Measurements from ENCODE around the gene WDTC1. TPM values are rescaled to one million over a fixed set of nuclear protein-coding genes. Genes with fewer than 3 reads are reported as not detected.

The WDTC1 gene
- total and polyA plus RNA-seq, 3 donors from 2014 or later, result 61.4 to 142 (median 69.5) TPM

GRCh38 chr1:27357281-27358037 lies 123.0 kb downstream of the WDTC1 start:
- WGBS, 2 donors, result 26 to 47% methylated on average over 7 to 30 of the region's 40 CpGs
- Histone ChIP-seq H3K4me3 (peak overlapping the region in 1 of 2 donors; percentile 15), H3K27ac (no peak overlapping the region), H3K36me3 (ENCODE audit: low read depth, missing control alignments) (no peaks in the 10 kb centered on the region), H3K9me3 (no peaks in the 10 kb centered on the region), H3K4me1 (no peaks in the 10 kb centered on the region), H3K27me3 (no peaks in the 10 kb centered on the region)
- peak; percentile 82 for DNase-seq
- intact Hi-C loops (cut with DNase I; ENCODE audit: low total_unique reads), result no loop called here
- TF ChIP-seq POLR2A (IDR thresholded peaks at IDR 0.05) (no peak), CTCF (IDR thresholded peaks at IDR 0.05) (peak; percentile 94 to 99 (median 96))

Small RNA genes lying within 50 kb of the gene (small RNA-seq; reads per million reads assigned to genes)
- gene RF00019 (0 reads per million in 2 donors), gene RNU6-48P (0 reads per million in 2 donors), gene SNRPEP7 (0 reads per million in 2 donors)

Other genes with a start within 250 kb of the WDTC1 start
- gene TRNP1, start 240.9 kb upstream of the WDTC1 start, total RNA-seq, result 1 to 10 TPM; 5.7 to 7.7 TPM
- 4.3 TPM for gene TRNP1, start 240.9 kb upstream of the WDTC1 start, polyA plus RNA-seq (ENCODE audit: insufficient read depth, low read depth, low replicate concordance)
- gene TENT5B, start 221.8 kb upstream of the WDTC1 start, total RNA-seq, result 10 to 100 TPM; 10.5 to 10.7 TPM
- gene TENT5B, start 221.8 kb upstream of the WDTC1 start, polyA plus RNA-seq (ENCODE audit: insufficient read depth, low read depth, low replicate concordance), result 10.7 TPM
- gene SLC9A1, start 79.5 kb upstream of the WDTC1 start, total RNA-seq, result 10 to 100 TPM; 16.8 to 26.4 TPM
- gene SLC9A1, start 79.5 kb upstream of the WDTC1 start, polyA plus RNA-seq (ENCODE audit: insufficient read depth, low read depth, low replicate concordance), result 33.5 TPM
- gene TMEM222, start 87.5 kb downstream of the WDTC1 start, total RNA-seq, result 10 to 100 TPM; 41.4 to 67.5 TPM
- 81.6 TPM for gene TMEM222, start 87.5 kb downstream of the WDTC1 start, polyA plus RNA-seq (ENCODE audit: insufficient read depth, low read depth, low replicate concordance)
- 1 to 10 TPM; 2.3 to 5.4 TPM for gene SYTL1, start 107.4 kb downstream of the WDTC1 start, total RNA-seq
- gene SYTL1, start 107.4 kb downstream of the WDTC1 start, polyA plus RNA-seq (ENCODE audit: insufficient read depth, low read depth, low replicate concordance), result 6.0 TPM
- gene MAP3K6, start 132.3 kb downstream of the WDTC1 start, total RNA-seq, result 10 to 100 TPM; 18.8 to 31.7 TPM
- gene MAP3K6, start 132.3 kb downstream of the WDTC1 start, polyA plus RNA-seq (ENCODE audit: insufficient read depth, low read depth, low replicate concordance), result 18.4 TPM
- gene FCN3, start 140.2 kb downstream of the WDTC1 start, total RNA-seq, result 1 to 10 TPM; 3.6 to 6.9 TPM
- gene FCN3, start 140.2 kb downstream of the WDTC1 start, polyA plus RNA-seq (ENCODE audit: insufficient read depth, low read depth, low replicate concordance), result 0.54 TPM
- 1 to 10 TPM in 1 of 2 donors, under 1 TPM in 1; 0.24 to 1.5 TPM for gene CD164L2, start 148.7 kb downstream of the WDTC1 start, total RNA-seq
- gene CD164L2, start 148.7 kb downstream of the WDTC1 start, polyA plus RNA-seq (ENCODE audit: insufficient read depth, low read depth, low replicate concordance), result 0.76 TPM
- under 1 TPM; 0.12 to 0.47 TPM for gene GPR3, start 158.0 kb downstream of the WDTC1 start, total RNA-seq
- gene GPR3, start 158.0 kb downstream of the WDTC1 start, polyA plus RNA-seq (ENCODE audit: insufficient read depth, low read depth, low replicate concordance), result 0.20 TPM